SW 1271 (cell line): ENCODE measurements around the gene TINAGL1.

Experiments
- DNase-seq, 2 experiments: peaks; one replicate each; lab custom pipeline; 2025; lab: John Stamatoyannopoulos, UW

Gene TINAGL1

DNA sequence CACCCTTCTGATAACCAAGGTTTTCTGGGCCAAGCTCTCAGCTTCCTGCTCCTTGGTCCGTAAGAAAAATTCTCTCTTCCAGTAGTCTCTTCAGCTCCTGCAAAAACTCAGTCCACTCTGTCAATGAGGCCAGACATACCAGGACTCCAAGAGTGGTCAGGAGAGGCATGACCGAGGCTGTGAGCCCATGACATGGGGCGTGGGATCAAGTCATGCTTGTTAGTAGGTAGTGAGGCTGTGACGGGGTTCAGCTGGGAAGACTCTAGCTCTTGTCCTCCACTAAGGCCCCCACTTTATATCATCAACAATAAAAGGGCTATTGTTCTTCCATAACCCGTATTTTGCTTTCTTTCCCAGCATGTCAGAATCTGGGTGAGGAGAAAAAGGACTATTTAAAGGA is 31.0 kb downstream of the TINAGL1 start:
- no peak for DNase-seq

DNA sequence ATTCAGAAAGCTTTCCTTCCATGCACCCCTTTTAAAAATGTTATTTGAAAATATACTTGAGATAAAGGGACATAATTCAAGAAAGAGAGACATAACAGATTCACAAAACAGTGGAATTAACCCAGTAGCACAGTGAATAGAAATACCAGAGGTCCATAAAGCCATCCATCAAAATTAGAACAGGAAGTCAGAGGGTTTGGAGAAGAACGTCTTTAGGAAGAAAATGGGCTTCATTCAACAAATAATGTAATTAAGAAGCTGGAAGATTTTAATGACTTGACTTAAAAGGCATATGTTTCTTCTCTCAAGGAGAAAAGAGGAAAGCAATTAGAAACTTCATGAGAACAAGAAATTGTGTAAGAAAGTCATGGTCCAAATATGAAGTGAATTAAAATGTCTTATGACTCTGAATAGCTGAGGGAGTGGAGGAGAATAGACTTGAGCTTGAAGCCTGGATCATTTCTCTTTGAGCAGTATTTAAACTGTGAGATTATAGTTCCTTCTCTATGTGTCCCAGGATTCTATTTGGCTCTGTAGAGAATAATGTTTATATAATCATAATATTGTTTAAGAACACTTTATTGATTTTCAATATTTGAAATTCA is 33.3 kb downstream of the TINAGL1 start:
- DNase-seq: no peak

DNA sequence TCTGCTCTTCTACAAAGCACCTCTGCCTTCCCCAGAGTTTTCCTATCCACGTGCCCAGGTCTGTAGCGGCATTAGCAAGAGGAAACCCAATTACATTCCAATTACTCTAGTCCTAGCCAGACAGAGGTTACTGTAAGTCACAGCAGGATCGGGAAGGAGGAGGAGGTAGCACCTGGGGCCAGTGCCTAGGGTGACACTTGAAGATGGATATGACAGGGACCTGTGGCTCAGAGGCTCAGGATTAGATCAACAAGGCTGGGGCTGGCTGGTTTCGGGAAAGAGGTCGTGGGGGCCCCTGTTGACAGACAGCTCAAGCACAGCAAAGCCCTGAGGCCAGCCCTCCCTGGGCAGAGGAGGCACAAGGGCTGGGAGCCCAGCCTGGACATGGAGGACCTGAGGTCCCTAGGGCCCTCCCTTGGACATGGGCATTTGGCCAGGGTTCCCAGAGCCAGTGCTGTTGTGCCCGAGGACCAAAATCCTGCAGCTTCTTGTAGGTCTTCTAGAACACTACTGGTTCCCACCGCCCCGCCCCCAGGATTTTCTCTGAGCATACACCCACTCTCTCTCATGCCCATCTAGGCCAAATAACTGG is 38.2 kb downstream of the TINAGL1 start:
- no peak for DNase-seq

DNA sequence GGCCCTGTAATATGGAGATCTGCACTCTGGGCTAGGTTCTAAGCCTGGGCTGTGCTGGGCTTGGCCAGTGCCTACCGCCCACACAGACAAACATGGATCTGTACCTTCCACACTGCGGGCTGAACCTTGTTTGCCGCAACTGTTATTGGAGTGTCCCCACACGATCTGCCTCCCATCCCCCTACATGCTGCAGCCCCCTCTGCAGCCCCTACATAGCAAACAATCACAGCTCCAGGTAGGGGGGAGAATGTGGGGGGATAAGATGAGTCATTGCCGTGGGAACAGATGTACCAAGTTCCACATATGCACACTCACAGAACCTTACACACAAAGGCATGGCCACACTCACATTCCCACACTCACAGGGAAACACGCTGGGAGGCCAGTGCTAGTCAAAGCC is 39.1 kb downstream of the TINAGL1 start:
- DNase-seq: no peak

DNA sequence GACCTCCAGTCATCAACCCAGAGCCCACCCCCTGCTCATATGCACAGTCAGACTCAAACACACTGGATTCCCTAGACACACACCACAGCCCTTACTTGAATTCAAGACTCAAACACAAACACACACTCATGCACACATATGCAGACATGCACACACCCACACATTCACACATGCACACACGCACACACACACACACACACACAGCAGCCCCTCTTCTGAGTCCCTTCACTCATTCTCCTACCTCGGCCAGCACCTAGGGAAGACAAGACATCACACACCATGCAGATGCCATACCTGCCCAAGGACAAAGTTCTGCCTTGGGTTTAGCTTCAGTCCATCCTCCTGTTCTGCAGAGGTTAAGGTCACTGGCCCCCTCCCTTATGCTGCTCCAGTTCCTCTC is 39.6 kb downstream of the TINAGL1 start:
- DNase-seq: no peak

DNA sequence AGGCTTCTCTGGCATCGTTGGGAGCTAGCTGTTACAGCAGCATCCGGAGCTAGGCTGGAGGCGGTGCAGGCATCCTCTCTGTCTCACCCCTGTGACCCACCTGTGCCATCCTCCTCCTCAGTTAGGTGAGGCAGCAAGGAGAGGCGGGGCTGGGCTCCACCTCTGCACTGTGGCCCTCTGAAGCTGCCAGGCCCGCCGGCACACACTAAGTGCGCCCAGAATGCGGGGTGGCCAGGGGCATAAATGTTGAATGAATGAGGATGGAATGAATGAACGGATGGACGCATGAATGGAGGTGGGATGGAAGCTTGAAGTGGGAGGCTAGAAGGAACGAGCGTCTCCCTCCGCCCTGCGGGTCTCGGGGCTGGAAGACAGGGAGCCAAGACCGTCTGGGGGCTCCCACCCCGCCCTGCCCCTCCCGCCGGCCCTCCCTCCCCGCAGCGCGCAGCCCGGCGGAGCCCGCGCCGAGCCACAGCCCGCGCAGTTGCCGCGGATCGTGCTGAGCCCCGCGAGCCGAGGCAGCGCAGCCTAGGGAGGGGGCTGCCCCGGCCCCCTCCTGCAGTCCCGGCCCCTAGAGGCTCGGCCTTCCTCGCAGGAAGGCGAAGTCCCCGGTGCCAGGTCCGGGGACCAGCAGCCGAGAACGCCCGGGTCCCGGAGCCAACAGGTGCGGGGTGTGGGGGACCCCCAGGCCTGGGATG is 41.1 kb downstream of the TINAGL1 start, which contains the start of gene HCRTR1:
TSS of gene HCRTR1 (plus strand) at position 472 of the 698 bp plus-strand sequence. CDS start 1,504 bp downstream, outside the sequence.
- DNase-seq: no peak

DNA sequence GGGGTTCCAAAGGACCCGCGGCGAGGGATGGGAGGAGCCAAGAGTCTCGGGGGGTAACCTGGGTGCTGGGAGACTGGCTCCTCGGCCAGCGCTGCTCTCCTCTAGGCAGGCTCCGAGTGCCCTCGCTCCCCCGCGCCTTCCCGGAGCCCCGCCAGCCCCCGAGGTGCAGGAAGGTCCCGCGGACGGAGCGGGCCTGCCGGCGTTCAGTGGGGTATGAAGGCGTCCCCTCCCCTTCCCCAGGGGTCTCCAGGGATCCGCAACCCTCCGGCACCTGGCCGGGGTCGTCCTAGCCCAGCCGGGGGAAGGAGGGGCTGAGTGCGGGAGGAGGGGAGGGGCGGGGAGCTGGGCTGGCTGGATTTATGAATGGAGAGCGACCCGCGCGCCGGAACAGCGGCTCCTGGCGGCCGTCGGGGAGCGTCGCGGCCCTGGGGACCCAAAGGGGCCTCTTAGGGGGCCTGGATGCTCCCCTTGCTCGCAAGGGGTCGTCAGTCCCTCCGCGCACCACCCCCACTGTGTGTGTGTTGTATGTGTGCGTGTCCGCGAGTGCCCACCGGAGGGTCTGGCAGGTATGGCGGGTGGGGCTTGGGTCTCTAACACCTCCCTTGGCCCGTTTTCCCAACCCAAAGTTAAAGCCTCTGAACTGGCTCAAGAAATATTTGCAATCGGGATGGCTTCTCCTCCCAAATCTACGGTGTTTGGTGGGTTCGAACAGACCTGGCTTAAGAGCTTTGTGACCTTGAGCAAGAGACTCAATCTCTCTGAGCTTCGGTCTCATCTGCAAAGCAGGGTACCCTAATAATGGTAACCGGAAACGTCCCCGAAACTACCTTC is 41.8 kb downstream of the TINAGL1 start:
- no peak for DNase-seq

DNA sequence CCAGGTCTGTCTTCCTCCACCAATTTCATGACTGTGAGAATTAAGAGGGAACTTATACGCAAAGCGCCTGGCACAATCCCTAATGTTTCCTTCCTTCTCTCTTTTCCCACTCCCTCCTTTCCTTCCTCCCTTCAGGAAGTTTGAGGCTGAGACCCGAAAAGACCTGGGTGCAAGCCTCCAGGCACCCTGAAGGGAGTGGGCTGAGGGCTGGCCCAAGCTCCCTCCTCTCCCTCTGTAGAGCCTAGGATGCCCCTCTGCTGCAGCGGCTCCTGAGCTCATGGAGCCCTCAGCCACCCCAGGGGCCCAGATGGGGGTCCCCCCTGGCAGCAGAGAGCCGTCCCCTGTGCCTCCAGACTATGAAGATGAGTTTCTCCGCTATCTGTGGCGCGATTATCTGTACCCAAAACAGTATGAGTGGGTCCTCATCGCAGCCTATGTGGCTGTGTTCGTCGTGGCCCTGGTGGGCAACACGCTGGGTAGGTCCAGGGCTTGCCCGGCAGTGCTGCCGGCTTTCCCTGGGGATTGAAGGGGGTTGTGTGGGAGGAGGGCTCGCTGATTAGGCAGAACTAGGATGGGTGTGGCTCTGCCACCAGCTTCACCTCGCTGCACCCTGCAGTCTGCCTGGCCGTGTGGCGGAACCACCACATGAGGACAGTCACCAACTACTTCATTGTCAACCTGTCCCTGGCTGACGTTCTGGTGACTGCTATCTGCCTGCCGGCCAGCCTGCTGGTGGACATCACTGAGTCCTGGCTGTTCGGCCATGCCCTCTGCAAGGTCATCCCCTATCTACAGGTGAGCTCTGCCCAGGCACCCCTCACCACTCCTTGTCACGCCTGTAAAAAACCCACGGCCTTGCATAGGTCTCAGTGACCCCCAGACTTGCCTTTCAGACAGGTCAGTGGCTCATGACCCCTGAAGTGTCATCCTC is 42.9 kb downstream of the TINAGL1 start:
- DNase-seq: no peak

DNA sequence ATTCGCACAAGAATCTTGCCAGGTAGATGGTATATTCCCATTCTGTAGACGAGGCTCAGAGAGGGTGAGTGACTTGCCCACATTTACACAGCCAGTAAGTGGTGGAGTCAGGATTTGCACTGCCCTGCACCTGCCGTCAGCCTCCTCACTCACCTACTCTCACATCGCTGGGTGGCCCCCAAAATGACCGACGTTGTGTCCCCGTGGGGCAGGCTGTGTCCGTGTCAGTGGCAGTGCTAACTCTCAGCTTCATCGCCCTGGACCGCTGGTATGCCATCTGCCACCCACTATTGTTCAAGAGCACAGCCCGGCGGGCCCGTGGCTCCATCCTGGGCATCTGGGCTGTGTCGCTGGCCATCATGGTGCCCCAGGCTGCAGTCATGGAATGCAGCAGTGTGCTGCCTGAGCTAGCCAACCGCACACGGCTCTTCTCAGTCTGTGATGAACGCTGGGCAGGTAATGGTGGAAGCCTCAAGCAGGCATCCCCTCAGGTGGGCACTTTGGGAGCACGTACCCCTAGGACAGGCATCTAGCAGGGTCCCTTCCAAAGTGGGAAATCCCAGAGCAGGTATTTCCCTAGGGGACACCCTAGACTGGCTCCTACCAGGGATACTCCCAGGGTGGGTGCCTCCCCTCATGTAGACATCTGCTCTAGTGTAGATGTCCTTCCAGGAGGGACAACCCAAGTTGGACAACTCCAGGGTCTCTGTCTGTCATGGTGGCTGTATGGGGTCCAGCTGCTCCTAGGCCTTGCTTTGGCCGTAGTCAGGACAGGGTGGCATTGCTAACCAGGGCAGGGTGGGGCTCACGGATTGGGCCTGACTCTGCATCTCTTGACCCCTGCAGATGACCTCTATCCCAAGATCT is 44.5 kb downstream of the TINAGL1 start:
- no peak for DNase-seq

DNA sequence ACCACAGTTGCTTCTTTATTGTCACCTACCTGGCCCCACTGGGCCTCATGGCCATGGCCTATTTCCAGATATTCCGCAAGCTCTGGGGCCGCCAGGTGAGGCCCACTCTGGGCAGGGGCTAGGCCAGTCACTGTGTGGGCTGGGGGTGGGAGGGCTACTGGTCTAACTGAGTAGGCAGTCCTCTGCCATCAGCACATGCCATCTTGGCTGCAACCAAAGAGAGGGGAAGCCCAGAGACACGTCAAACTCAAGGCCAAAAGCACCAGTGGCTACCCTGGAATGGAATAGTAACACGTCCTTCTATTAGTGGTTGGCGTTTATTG is 45.1 kb downstream of the TINAGL1 start:
- DNase-seq: no peak

DNA sequence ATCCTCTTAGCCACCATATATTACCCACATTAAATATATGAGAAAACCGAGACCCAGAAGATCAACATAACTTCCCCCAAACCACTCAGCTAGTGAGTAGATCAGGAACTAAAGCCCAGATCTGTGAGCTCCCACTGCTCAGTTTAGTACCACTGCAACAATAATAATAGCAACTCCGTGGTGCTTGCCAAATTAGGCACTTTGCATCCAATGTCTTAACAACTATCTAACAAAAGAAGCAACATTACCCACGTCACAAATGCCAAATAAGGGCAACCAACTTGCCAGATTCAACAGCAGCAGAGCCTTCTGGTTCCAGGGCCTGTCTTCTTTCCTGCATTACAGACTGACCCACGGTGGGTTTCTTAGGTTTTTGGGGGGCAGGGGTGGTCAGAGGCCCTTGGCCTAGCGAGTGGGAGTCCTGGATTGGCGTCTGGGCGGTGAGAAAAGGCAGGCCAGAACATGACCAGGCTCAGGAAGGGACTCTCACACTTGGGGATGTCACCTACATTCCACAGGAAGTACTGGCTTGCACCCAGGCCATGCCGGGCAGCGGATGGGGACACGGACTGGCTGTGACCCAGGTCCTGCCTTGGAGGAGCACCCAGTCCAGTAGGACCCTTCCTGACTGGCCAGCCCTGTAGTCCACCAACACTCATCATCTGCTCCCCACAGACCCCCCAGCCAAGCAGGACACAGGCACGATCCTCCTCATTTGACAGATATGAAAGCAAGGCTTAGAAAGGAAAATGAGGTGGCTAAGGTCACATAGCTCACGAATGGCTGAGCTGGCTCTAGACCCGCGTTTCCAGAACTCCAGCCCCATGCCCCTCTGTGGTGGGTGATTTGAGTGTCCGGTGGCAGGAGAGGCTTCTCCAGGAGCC is 45.8 kb downstream of the TINAGL1 start:
- DNase-seq: no peak

DNA sequence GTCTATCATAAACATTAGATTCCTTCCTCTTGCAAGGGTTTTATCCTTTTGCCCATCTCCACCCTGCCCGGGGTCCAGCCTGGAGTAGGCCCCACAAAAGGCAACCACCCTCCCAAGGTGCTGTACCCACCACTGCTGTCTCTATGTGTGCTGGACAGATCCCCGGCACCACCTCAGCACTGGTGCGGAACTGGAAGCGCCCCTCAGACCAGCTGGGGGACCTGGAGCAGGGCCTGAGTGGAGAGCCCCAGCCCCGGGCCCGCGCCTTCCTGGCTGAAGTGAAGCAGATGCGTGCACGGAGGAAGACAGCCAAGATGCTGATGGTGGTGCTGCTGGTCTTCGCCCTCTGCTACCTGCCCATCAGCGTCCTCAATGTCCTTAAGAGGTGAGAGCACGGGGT is 47.0 kb downstream of the TINAGL1 start:
- no peak for DNase-seq

DNA sequence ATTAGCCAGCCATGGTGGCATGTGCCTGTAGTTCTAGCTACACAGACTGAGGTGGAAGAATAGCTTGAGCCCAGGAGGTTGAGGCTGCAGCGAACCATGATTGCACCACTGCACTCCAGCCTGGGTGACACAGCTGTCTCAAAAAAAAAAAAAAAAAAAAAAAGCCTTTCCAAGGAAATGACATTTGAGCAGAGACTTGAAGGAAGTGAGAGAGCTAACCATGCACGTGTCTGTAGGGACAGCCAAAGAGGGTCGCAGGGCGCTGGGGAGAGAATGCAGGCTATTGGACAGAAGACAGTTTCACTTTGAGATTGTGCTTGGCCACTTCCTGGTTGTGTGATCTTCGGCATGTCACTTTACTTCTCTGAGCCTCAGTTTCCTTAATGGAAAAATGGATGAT is 48.0 kb downstream of the TINAGL1 start:
- DNase-seq: no peak

DNA sequence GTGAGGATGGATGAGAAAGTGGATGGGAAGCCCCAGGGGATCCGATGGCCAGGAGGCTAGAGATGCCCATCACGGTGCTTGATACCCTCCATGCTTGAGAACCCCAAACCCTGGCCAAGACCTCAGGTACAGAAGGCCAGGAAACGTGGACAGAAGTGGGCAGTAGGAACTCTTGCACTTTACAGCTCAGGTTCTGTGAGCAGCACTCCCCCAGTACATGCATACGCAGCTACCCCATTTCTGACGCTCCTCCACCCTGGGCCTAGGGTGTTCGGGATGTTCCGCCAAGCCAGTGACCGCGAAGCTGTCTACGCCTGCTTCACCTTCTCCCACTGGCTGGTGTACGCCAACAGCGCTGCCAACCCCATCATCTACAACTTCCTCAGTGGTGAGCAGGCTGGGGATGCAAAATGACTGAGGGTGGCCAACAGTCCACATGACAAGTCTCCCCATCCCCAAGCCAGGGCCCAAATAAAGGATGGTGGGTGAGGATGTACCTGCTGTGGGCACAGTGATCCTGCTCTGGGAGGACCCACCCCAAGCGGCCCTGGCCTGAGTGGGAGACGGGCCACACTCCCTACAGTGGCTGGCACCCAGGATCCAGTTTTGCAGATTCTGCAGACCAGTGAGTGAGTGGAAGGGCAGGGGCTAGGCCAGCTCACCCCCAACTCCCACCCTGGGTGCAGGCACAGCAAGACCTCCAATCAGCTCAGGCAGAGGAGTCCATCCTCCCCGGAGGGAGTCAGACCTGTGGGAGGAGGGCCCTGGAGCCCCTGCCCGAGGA is 48.6 kb downstream of the TINAGL1 start:
- no peak for DNase-seq

DNA sequence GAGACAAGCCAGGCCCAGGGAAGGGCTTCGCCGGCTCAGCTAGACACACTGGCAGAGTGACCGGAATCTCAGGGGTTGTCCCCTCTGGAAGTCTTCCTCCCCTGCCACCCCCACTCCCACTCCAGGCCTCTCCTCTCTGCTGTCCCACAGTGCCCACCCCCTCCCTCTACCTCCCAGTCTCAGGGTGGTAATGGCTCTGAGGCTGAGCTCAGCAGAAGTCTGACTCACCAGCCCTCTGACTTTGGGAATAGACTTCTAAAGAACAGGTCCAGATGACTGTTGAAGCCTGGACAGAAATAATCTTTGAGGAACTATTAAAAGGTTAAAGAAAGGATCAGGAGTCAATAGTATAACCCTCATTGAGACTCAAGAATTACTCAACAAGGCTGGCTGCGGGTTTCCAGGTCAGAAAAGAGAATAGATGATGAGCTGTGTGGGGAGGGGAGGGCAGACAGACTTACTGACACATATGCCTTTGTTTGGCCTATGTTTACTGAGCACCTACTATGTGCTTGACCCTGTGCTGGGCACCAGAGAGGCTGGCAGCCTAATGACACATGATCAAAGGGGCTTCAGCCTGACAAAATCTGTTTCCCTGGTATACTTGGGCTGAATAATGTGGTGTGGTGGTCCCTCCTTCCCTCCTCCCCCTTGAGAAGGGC is 49.4 kb downstream of the TINAGL1 start:
- DNase-seq: no peak

DNA sequence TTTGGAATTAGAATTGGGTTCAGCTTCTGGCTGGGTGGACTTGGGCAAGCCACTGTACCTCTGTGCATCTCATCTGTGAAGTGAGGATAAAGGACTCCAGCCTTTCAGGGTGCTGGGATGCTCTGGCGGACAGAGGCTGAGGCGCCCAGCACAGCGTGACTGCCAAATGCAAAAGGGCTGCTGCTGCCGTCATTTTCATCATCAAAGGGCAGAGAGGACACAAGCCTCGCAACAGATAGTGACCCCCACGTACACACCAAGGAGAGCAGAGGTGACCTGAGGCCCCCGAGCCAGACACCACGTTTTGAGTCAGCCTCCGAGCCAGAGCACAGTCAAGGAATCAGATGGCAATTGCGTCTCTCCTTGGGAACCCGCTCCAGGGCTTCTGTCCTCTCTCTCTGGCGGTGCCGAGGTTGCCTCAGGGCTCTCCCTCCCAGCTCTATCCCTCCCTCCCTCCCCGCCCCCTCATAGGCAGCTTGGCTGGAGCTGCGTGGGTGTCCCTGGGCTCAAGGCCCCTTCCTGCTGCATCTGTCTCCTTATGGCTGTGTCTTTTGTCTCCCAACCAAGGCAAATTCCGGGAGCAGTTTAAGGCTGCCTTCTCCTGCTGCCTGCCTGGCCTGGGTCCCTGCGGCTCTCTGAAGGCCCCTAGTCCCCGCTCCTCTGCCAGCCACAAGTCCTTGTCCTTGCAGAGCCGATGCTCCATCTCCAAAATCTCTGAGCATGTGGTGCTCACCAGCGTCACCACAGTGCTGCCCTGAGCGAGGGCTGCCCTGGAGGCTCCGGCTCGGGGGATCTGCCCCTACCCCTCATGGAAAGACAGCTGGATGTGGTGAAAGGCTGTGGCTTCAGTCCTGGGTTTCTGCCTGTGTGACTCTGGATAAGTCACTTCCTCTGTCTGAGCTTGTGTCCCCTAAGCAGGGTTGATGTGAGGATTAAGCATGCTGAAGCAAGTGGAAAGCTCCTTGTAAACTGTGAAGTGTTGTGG is 50.2 kb downstream of the TINAGL1 start:
- no peak for DNase-seq

DNA sequence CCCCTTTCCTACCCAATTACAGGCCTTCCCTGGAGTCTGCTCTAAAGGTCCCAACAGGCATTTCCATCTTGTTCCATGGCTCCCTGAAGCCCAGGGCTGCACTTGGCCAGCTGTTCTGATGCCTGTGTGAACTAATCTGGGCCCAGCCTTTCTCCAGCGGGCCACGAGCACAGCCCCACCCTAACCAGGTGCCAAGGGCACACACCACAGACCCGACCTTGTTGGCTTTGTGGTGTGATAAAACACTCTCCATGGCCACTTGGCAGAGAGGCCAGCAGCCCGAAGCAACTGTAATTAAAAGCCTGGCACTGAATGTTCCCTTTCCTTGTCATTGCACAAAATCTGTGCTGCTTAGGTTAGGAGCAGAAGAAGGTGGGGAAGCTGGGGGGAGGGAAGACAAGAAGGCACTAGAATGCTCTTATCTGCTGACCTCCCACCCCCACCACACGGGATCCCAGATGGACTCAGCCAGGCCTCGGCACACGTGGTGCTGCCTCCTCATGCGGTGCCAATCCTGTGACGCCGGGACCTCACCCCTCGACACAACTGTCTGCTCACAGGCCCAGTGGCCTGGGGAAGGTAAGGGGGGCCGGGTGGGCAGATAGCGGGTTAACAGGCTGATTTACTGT is 51.1 kb downstream of the TINAGL1 start:
- no peak for DNase-seq
